Transverse colon (tissue), 4 donors: ENCODE measurements around the gene SOBP.

Source experiments
- CTCF ChIP-seq, 5 experiments: fragments of 200-600 bp in 3 of 5; fragments of 450-650 bp in 2 of 5; sonication (generic) in 3 of 5; IDR thresholded peaks; 1 replicate in 2 of 5; 2 replicates in 3 of 5; pipeline ENCODE4 v1.5.1; 2016 to 2017; ENCODE audit warnings: antibody characterized with exemption in 5 of 5, inconsistent platforms in 3 of 5, mild to moderate bottlenecking in 2 of 5, moderate library complexity in 1 of 5
- POLR2A ChIP-seq: fragments of 450-650 bp; IDR thresholded peaks from one replicate; pipeline ENCODE4 v1.6.1; 2016; ENCODE audit warnings: antibody characterized with exemption, mild to moderate bottlenecking, moderate library complexity
- POLR2AphosphoS5 ChIP-seq, 3 donors: sonication (generic); formaldehyde crosslinking; IDR thresholded peaks; one replicate each; pipeline ENCODE4 v1.6.1; 2016; ENCODE audit warnings: antibody characterized with exemption in 3 of 3

DNA sequence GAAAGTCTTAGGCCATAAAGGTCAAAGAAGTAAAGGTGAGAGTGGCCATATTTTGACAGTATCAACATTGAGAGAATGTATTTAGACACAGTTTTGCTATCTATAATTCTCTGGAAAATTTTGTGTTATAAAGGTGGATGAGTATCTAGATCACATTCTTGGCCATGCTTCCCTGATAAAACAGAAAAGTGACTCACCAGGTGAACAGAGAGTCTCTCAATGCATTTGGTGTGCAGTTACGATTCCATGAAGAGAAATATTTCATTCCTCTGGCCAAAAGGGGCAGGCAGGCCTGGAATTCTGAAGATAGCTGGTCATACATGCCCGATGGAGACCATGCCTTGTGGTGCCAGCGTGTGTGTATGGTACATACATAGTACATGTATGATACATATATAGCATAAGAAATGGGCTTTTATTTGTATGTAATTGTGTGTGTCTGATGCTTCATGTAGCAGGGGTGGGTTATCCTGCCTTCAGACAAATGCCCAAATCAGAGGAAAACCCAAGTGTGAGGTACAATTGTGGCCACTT, 164.0 kb downstream of the SOBP start:
- TF ChIP-seq POLR2A = no peak
- no peak for TF ChIP-seq POLR2AphosphoS5 (IDR thresholded peaks at IDR 0.05)
- no peak for TF ChIP-seq CTCF (IDR thresholded peaks at IDR 0.05)
